NCI-H1092 (cell line): ENCODE data around the gene NAXD.
"Not testable (repeated sequence)": the region's sequence is repeated elsewhere in the genome, so short reads cannot be mapped to it uniquely, and the experiment has no call there.

Experiments used
- DNase-seq: peaks from one replicate; lab custom pipeline; 2025; lab: John Stamatoyannopoulos, UW

The NAXD gene

GRCh38 chr13:110628952-110629701 is 13.8 kb downstream of the NAXD start:
- no peak for DNase-seq

DNA sequence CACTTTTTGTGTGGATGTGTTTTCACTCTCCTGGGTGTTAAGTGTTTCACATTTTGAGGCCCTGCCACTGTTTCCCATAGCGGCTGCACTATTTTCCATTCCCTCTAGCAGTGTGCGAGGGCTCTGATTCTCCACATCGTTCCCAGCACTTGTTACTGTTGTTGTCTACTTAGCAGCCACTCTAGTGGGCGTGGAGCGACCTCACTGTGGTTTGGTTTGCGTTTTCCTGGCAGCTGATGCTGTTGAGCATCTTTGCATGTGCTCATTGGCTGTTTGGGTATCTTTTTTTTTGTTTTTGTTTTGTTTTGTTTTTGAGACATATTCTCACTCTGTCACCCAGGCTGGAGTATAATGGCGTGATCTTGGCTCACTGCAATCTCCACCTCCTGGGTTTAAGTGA is 14.4 kb downstream of the NAXD start:
- no peak for DNase-seq

GRCh38 chr13:110630566-110631119 is 15.3 kb downstream of the NAXD start:
- no peak for DNase-seq

GRCh38 chr13:110632255-110632654 is 16.9 kb downstream of the NAXD start:
- DNase-seq, result not testable (repeated sequence)

DNA sequence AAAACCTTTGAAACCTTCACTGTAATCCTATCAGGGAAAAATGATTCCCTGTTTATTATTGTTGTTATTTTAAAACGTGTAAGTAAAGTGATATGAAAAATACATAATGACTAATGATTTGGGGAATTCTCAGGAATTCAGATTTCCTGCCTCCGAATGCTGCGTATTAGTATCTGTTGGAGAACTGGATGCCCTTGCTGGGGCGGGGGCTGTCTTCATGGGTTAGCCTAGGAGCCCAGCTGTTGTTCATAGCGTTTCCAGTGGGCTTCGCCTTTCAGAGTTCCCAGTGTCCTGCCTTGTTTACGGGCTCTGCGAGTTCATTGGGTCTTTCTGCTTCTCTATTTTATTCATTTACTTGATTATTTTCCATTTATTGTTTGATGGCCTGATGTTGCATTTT is 18.4 kb downstream of the NAXD start:
- DNase-seq, result no peak

- no peak for DNase-seq
These were observed 19.2 kb downstream of the NAXD start for GRCh38 chr13:110634558-110634957.

GRCh38 chr13:110635405-110636002 is 20.2 kb downstream of the NAXD start:
- DNase-seq, result no peak

DNA sequence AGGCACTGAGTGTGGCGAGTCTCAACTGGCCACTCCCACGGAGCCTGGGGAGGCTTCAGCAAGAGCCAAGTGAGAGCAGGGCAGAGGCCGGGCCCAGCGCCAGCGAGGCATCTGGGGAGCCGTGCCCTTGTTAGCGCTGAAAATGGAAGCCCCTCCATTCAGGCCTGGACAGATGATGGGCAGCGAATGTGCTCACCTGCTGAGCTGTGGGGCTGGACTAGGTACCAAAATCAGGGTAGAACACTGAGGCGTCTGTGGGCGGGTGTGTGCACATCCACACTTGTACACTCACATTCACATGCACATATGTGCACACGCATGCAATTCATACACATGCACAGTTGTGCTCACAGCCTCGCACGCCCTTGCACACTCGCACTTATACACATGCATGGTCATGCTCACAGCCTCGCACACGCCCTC is 20.7 kb downstream of the NAXD start:
- no peak for DNase-seq

DNA sequence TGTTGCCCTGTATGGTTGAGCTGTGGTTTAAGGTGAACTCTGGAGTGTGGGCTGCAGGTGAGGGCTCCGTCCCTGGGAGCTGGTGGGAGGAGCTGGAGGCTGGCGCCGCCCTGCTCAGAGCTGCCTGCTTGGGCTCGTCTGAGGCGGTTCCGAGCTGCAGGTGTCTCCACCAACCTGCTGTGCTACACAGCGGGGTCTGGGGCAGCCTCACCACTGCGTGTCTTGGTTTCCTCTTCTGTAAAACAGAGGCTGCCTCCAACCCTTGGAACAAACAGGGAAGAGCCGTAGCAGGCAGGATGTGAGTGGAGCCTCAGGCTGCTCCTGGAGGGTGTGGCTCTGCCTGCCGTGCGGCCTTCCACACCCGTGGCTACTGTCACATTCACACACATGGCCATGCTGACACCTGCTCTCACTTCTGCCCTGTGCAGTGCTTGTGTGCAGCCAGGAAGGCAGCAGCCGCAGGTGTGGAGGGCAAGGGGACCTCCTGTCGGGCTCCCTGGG is 21.4 kb downstream of the NAXD start:
- no peak for DNase-seq

- no peak for DNase-seq
These were observed 21.9 kb downstream of the NAXD start for GRCh38 chr13:110637275-110637674.

GRCh38 chr13:110637747-110638146 is 22.4 kb downstream of the NAXD start:
- no peak for DNase-seq

DNA sequence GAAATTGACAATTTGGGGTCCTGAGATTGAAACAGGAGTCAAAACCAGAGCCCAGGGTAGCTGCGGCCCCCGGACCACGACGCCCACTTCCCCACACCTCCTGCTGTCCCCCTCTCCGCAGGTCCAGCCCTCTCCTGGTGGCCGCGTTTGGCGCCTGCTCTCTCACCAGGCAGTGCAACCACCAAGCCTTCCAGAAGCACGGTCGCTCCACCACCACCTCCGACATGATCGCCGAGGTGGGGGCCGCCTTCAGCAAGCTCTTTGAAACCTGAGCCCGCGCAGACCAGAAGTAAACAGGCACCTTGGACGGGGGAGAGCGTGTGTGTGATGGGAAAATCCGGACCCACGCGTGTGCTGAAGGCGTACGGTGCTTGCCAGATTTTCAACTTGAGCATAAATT is 22.9 kb downstream of the NAXD start:
- DNase-seq, result no peak

DNA sequence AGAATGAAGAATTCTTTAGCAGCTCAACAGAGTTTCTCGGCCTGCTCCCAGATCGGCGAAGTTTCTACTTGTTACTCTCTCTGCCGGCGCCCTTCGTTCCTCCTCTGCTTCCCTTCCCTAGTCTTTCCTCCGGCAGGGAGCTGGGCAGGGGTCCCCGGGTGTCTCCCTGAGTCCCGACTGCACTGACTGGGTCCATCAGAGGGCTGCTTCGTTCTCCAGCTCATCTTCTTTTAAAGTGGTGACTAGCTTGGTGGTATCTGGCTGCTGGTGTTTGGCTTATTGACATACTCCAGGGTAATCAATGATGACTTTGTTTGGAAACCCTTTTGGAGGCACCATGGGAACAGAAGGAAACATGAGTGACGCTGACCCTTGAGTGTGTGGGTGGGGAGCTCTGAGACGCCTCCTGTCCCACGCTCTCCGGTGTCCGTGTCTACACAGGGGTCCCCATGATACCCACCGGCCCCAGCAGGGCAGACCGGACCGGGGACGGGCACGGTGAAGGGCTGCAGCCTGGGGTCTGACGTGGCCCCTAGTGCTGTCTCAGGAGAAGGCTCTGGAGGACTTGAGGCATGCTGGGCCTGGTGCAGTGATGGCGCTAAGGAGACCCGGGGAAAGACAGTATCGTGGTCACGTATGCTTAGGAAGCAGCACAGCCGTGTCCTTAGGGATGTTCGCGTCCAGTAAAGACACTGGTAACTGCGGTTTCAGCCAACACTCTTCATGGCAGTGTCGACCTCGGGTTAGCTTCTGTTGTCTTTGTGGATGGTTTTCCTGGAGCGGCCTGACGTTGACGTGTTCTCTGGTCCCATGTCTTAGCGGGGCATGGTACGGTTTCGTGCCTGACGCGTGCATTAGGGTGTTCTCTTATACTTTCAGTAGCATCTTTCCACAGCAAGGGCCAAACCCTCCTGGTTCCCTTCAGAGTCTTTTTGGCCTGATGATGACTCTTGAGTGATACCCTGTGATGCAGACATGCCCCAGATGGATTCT is 23.8 kb downstream of the NAXD start:
- no peak for DNase-seq

DNA sequence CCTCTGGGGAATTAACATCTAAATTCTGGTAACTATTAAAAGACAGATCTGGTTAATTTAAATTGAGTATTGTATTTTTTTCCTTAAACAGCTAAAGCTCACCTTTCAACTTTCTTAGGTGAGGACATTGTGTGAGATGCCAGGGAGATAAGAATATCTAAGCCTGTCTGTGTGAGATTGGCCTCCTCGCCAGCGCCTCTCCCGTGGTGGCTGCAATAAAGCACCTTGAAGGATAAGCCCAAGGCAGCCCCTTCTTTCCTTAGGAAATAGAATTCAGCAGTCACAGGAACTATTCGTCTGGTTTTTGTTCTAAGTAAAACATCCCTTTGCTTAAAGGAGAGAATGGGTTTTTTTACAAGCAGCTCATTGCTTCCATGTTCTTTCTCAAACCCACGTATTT is 24.6 kb downstream of the NAXD start:
- no peak for DNase-seq

GRCh38 chr13:110640591-110641029 is 25.3 kb downstream of the NAXD start:
- peak; percentile 25 for DNase-seq

GRCh38 chr13:110641055-110642015 is 26.0 kb downstream of the NAXD start:
- peak; percentile 48 for DNase-seq

GRCh38 chr13:110642291-110642981 is 27.1 kb downstream of the NAXD start:
- no peak for DNase-seq

GRCh38 chr13:110643324-110643723 is 28.0 kb downstream of the NAXD start:
- DNase-seq, result no peak

DNA sequence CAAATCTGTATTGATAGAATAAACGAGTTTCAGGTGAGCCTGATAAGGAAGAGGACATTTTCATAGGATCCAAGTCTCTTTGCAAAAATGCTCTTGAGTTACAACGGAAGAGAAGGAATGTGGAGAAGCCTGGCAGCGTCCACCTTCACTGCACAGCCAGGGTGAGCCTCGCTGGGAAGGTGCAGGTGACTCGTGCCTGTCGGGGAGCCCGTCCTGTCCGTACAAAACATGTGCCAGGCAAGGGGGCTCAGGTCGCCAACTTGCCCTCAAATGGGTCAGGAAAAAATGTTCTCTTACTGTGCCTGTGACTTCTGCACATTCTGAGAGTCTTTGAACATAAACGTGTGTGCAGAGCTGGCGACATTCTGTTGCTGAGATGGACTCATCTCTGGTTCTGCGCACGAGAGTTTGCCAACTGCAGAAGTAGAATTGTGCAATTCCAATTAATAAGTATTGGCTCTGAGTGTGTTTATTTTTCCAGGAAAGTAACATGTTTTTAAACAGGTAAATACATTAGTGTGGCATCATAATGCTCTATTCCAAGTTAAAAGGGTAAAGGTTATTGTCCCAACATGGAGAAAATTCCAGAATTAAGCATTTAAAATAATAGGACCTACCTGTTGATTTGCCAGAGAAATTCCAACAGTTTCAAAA is 28.6 kb downstream of the NAXD start:
- no peak for DNase-seq
